Suprapubic skin (tissue), 3 donors: ENCODE measurements around the gene GLB1L2.

Experiments
- CTCF ChIP-seq, 2 donors: fragments of 200-600 bp in 1 of 2; fragments of 450-650 bp in 1 of 2; sonication (generic) in 1 of 2; IDR thresholded peaks; one replicate each; pipeline ENCODE4 v1.5.1; 2016 to 2019; ENCODE audit warnings: antibody characterized with exemption in 2 of 2, mild to moderate bottlenecking in 1 of 2, moderate library complexity in 1 of 2
- EP300 ChIP-seq: sonication (generic); formaldehyde crosslinking; IDR thresholded peaks from one replicate; pipeline ENCODE4 v1.6.1; 2017; ENCODE audit warnings: antibody characterized with exemption
- POLR2A ChIP-seq, 2 donors: fragments of 450-650 bp; IDR thresholded peaks; one replicate each; pipeline ENCODE4 v1.6.1; 2017; ENCODE audit warnings: antibody characterized with exemption in 2 of 2, mild to moderate bottlenecking in 2 of 2, moderate library complexity in 2 of 2

GRCh38 chr11:134409552-134410429 lies 78.0 kb downstream of the GLB1L2 start:
- TF ChIP-seq CTCF (IDR thresholded peaks at IDR 0.05) (no peak), POLR2A (IDR thresholded peaks at IDR 0.05) (no peak), EP300 (no peak)
